Measurements from ENCODE around the gene OR13A1.

DNA sequence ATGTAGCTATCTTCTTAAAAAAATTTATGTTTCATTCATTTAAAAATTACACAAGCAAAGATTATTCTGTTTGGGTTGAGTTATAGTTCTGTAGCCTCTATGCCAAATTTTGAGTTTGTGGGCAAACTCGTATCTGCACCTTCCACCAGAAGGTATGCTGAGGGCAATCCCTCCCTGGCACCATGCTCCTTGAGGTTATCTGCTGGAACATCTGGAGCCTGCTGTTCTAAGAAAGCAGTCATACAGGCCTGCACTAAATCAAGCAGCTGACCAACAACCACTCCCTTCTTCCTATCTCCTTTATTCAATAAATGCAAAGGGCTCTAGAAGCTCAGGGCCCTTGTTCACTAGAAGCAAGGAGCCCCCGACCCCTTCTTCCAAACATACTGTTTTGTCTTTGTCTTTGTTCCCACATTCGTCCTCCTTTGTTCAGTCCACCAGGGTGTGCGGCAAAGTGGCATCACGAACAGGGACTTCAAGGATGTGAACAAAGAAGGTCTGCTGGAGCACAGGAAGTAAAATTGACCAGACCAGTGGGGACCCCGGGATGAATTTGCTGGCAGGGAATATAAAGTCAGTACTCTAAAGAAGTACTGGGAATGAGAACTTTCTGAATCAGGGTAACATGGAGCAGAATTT is 36.4 kb downstream of the OR13A1 start:
- TF ChIP-seq CTCF (IDR thresholded peaks at IDR 0.05) (no peak), POLR2A (IDR thresholded peaks at IDR 0.05) (no peak)
